GM23248 (cell line): ENCODE results near the gene MAGEF1.

Experiments
- EZH2 ChIP-seq: fragments of 200-600 bp; sonication (generic); IDR thresholded peaks from 2 replicates; pipeline ENCODE4 v1.6.1; 2018; ENCODE audit warnings: antibody characterized with exemption, mild to moderate bottlenecking; ENCODE audit not compliant: insufficient read depth, poor library complexity, severe bottlenecking
- EZH2phosphoT487 ChIP-seq: fragments of 200-600 bp; sonication (generic); IDR thresholded peaks from 2 replicates; pipeline ENCODE4 v1.6.1; 2018; ENCODE audit warnings: antibody characterized with exemption, moderate library complexity, mild to moderate bottlenecking, low read depth; ENCODE audit not compliant: insufficient read depth

GRCh38 chr3:184728010-184728527, 16.2 kb upstream of the MAGEF1 start:
- no peak for TF ChIP-seq EZH2
- no peak for TF ChIP-seq EZH2phosphoT487
